ENCODE measurements around the gene TEAD1.

Gene TEAD1

GRCh38 chr11:12674936-12675696, 895 bp downstream of the TEAD1 start:
- intact Hi-C loops (cut with micrococcal nuclease) = no loop called here
- Mint-ChIP-seq H3K27ac (no peak overlapping the region), H3K36me3 (ENCODE audit: low read depth) (no peaks in the 10 kb centered on the region), H3K27me3 (peaks cover 62% of the 10 kb centered on the region), H3K9me3 (no peaks in the 10 kb centered on the region), H3K4me3 (peak overlapping the region; percentile 39), H3K4me1 (ENCODE audit: low read depth) (peaks cover 4% of the 10 kb centered on the region)

DNA sequence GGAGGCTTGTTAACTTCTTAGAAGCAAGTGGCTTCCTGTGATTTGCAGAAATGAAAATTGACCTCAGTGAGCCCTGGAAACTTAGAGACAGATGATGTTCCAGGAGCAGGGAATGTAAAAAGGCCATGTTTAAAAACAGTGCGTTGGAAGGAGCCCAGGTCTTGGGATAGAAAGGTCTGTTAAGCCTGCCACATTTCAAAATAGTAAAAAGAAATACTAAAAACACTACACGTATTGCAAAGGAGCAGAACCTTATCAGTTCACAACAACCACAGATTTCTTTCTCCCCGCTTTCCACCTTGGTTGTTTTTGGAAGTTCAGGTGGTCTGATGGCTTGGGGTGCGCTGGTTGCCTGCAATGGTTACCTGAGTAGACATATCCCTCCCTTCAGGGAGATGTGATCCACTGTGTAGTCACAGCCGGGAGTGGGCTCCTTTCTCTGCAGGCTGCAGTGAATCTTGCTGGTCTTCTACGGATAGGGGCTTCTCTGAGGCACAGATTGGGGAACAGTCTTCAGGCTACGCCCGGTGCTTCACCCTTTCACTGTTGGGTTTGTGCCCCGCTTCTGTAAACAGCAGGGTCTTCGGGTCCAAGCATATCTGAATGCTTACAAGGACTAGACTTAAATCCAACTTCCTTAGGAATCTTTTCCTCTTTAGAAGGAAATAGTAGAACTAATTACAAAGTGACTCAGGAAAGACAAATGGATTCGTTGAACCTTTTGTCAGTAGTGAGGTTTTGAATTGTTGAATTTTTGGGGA, 1.9 kb downstream of the TEAD1 start:
- intact Hi-C loops (cut with micrococcal nuclease) = no loop called here
- Mint-ChIP-seq H3K4me3 (no peak overlapping the region), H3K27me3 (peaks cover 71% of the 10 kb centered on the region), H3K9me3 (no peaks in the 10 kb centered on the region), H3K36me3 (ENCODE audit: low read depth) (no peaks in the 10 kb centered on the region), H3K27ac (no peak overlapping the region), H3K4me1 (ENCODE audit: low read depth) (peaks cover 4% of the 10 kb centered on the region)

DNA sequence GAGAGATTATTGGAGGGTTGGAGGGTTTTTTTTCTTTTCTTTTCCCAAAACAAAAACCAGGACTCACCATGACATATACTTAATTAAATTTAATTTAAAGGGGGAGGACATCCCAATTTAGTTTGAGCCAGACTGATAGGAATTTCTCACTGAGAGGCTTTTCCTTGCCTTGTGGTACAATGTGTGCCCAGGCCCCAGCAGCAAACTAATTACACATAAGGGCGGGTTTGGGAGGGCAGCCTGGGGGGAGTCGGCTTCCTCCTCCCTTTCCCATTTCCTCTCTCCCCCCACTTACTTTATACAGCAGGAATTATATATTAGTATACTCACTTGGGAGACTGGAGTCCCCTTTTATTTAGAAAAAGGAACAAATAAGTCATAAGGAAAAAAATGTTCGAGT, 2.9 kb downstream of the TEAD1 start:
- H3K9me3 Mint-ChIP-seq = no peaks in the 10 kb centered on the region
- peaks cover 4% of the 10 kb centered on the region for H3K4me1 Mint-ChIP-seq (ENCODE audit: low read depth)
- H3K27me3 Mint-ChIP-seq = peaks cover 74% of the 10 kb centered on the region
- H3K4me3 Mint-ChIP-seq = no peak overlapping the region
- no peak overlapping the region for H3K27ac Mint-ChIP-seq
- intact Hi-C loops (cut with micrococcal nuclease) = no loop called here
- H3K36me3 Mint-ChIP-seq (ENCODE audit: low read depth) = no peaks in the 10 kb centered on the region

DNA sequence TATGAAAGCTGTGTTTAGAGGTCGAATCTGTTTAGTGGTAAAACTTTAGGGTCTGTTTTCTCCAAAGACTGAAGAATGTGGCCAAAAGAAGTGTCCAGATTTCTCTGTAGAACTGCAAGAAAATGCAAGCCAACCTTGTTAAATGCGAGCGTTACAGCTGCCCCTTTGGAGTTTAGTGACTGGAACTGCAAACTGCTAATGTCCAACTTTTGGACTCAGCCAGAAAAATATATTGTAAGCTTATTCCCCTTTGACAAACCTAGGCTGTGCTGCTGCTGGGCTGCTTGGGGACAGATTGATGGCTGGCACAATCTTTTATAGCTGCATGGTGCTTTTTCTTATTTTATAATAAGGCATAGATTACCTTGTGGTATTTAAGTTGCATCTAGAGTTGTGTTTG, 3.9 kb downstream of the TEAD1 start:
- H3K27ac Mint-ChIP-seq = no peak overlapping the region
- intact Hi-C loops (cut with micrococcal nuclease) = no loop called here
- no peaks in the 10 kb centered on the region for H3K36me3 Mint-ChIP-seq (ENCODE audit: low read depth)
- H3K4me3 Mint-ChIP-seq = no peak overlapping the region
- no peaks in the 10 kb centered on the region for H3K9me3 Mint-ChIP-seq
- peaks cover 71% of the 10 kb centered on the region for H3K27me3 Mint-ChIP-seq
- peaks cover 4% of the 10 kb centered on the region for H3K4me1 Mint-ChIP-seq (ENCODE audit: low read depth)

- Mint-ChIP-seq H3K27me3 (peaks cover 70% of the 10 kb centered on the region), H3K27ac (no peak overlapping the region), H3K9me3 (no peaks in the 10 kb centered on the region), H3K36me3 (ENCODE audit: low read depth) (no peaks in the 10 kb centered on the region), H3K4me1 (ENCODE audit: low read depth) (no peaks in the 10 kb centered on the region), H3K4me3 (no peak overlapping the region)
- intact Hi-C loops (cut with micrococcal nuclease) = no loop called here
Measured at GRCh38 chr11:12678991-12679390, 4.8 kb downstream of the TEAD1 start.

DNA sequence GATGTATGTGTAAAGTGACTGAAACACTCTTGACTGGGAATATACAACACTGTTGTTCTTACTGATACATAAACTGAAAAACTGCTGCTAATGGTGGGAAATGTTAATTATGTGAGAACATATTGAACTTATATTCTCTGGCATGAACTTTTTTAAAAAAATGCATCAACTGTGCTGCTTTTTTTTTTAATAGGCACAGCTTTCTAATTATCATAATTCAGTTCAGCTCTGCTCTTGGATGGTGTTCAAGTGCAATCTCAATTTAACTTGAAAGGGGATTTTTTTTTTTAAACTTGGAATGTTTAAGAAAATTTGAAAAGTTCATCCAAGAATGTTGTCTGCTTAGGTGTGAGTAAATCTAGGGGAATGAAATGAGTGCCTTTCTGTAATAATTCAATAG, 5.2 kb downstream of the TEAD1 start:
- Mint-ChIP-seq H3K27me3 (peaks cover 71% of the 10 kb centered on the region), H3K4me3 (no peak overlapping the region), H3K27ac (no peak overlapping the region), H3K9me3 (no peaks in the 10 kb centered on the region), H3K36me3 (ENCODE audit: low read depth) (no peaks in the 10 kb centered on the region), H3K4me1 (ENCODE audit: low read depth) (no peaks in the 10 kb centered on the region)
- intact Hi-C loops (cut with micrococcal nuclease) = no loop called here

- Mint-ChIP-seq H3K4me3 (no peak overlapping the region), H3K27me3 (peaks cover 74% of the 10 kb centered on the region), H3K4me1 (ENCODE audit: low read depth) (no peaks in the 10 kb centered on the region), H3K27ac (no peak overlapping the region), H3K36me3 (ENCODE audit: low read depth) (no peaks in the 10 kb centered on the region), H3K9me3 (no peaks in the 10 kb centered on the region)
- intact Hi-C loops (cut with micrococcal nuclease) = no loop called here
Measured at GRCh38 chr11:12680246-12680939, 6.2 kb downstream of the TEAD1 start.

GRCh38 chr11:12680940-12681258, 6.7 kb downstream of the TEAD1 start:
- Mint-ChIP-seq H3K4me1 (ENCODE audit: low read depth) (no peaks in the 10 kb centered on the region), H3K4me3 (no peak overlapping the region), H3K27me3 (peaks cover 76% of the 10 kb centered on the region), H3K9me3 (no peaks in the 10 kb centered on the region), H3K36me3 (ENCODE audit: low read depth) (no peaks in the 10 kb centered on the region), H3K27ac (no peak overlapping the region)
- intact Hi-C loops (cut with micrococcal nuclease) = no loop called here

- no peak overlapping the region for H3K27ac Mint-ChIP-seq
- H3K4me1 Mint-ChIP-seq (ENCODE audit: low read depth) = no peaks in the 10 kb centered on the region
- no peaks in the 10 kb centered on the region for H3K36me3 Mint-ChIP-seq (ENCODE audit: low read depth)
- H3K27me3 Mint-ChIP-seq = peaks cover 73% of the 10 kb centered on the region
- intact Hi-C loops (cut with micrococcal nuclease) = no loop called here
- no peaks in the 10 kb centered on the region for H3K9me3 Mint-ChIP-seq
- H3K4me3 Mint-ChIP-seq = no peak overlapping the region
Measured at GRCh38 chr11:12681466-12681865, 7.2 kb downstream of the TEAD1 start.

- intact Hi-C loops (cut with micrococcal nuclease) = no loop called here
- no peaks in the 10 kb centered on the region for H3K9me3 Mint-ChIP-seq
Measured at GRCh38 chr11:12682288-12682687, 8.1 kb downstream of the TEAD1 start.

DNA sequence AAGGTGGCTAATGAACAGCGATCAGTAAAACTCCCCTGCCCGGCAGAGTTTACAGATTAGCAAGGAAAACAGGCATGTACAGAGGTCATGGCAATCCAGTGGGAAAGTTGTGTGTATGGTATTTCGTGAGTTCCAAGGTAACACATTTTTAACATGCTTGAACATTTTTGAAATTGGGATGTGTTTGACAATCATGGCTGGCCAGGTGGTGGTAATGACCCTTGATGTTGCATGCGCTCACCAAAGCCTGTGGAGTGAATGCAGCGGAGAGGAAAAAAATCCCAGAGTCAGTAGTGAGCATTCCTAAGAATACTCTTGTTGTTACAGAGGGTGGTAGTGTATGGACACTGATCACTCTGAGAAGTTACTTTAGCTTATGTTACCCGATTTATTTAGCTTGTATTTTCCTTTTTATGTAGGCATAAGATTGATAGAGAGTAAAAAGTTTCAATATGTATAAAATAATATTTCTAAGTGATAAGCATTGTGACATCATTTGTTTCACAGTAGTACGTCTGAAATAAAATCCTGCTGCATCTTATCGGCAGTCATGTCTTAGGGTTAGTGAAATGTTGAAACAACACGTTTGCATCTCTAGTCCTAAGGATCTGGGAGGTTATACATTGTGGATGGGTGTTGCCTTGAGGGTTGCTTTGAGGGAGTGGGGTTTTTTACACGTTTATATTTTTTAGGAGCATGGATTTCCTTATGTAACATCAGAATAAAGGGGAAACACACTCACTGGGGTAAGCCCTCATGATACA, 8.7 kb downstream of the TEAD1 start:
- intact Hi-C loops (cut with micrococcal nuclease) = no loop called here
- Mint-ChIP-seq H3K36me3 (ENCODE audit: low read depth) (no peaks in the 10 kb centered on the region), H3K27me3 (peaks cover 73% of the 10 kb centered on the region), H3K27ac (no peak overlapping the region), H3K9me3 (no peaks in the 10 kb centered on the region), H3K4me1 (ENCODE audit: low read depth) (no peaks in the 10 kb centered on the region), H3K4me3 (no peak overlapping the region)

More at GRCh38 chr11:12682288-12682687, 8.1 kb downstream of the TEAD1 start:
- peaks cover 73% of the 10 kb centered on the region for H3K27me3 Mint-ChIP-seq
- H3K4me1 Mint-ChIP-seq (ENCODE audit: low read depth) = no peaks in the 10 kb centered on the region
- no peak overlapping the region for H3K27ac Mint-ChIP-seq
- no peak overlapping the region for H3K4me3 Mint-ChIP-seq
- no peaks in the 10 kb centered on the region for H3K36me3 Mint-ChIP-seq (ENCODE audit: low read depth)

GRCh38 chr11:12683874-12684273, 9.7 kb downstream of the TEAD1 start:
- Mint-ChIP-seq H3K4me1 (ENCODE audit: low read depth) (no peaks in the 10 kb centered on the region), H3K9me3 (no peaks in the 10 kb centered on the region), H3K27ac (no peak overlapping the region), H3K4me3 (no peak overlapping the region), H3K36me3 (ENCODE audit: low read depth) (no peaks in the 10 kb centered on the region), H3K27me3 (peaks cover 75% of the 10 kb centered on the region)
- intact Hi-C loops (cut with micrococcal nuclease) = no loop called here

GRCh38 chr11:12684315-12684714, 10.1 kb downstream of the TEAD1 start:
- no peaks in the 10 kb centered on the region for H3K4me1 Mint-ChIP-seq (ENCODE audit: low read depth)
- H3K9me3 Mint-ChIP-seq = no peaks in the 10 kb centered on the region
- peaks cover 75% of the 10 kb centered on the region for H3K27me3 Mint-ChIP-seq
- no peaks in the 10 kb centered on the region for H3K36me3 Mint-ChIP-seq (ENCODE audit: low read depth)
- H3K27ac Mint-ChIP-seq = no peak overlapping the region
- intact Hi-C loops (cut with micrococcal nuclease) = no loop called here
- H3K4me3 Mint-ChIP-seq = no peak overlapping the region

GRCh38 chr11:12684816-12685215, 10.6 kb downstream of the TEAD1 start:
- Mint-ChIP-seq H3K4me3 (no peak overlapping the region), H3K36me3 (ENCODE audit: low read depth) (no peaks in the 10 kb centered on the region), H3K27me3 (peaks cover 73% of the 10 kb centered on the region), H3K9me3 (no peaks in the 10 kb centered on the region), H3K4me1 (ENCODE audit: low read depth) (no peaks in the 10 kb centered on the region), H3K27ac (no peak overlapping the region)
- intact Hi-C loops (cut with micrococcal nuclease) = no loop called here

All from dendritic cell treated with granulocyte-macrophage colony-stimulating factor and Interleukin-4, amounts not matched to agents 40 ng/mL and 50 ng/mL, for 4 days (primary cell).